ENCODE measurements around the gene JCAD.

Gene JCAD

GRCh38 chr10:30032125-30032524 is 27.3 kb downstream of the JCAD start:
- no peak overlapping the region for H4K8ac ChIP-seq (ENCODE audit: low read depth, low read length)
- H3K18ac ChIP-seq (ENCODE audit: low read length): no peak overlapping the region
- no peaks in the 10 kb centered on the region for H3K79me1 ChIP-seq (ENCODE audit: low read length)
- H4K12ac ChIP-seq (ENCODE audit: low read depth, low read length): no peak overlapping the region
- H2AFZ ChIP-seq (ENCODE audit: insufficient read depth, low read length, poor library complexity): no peak overlapping the region
- no peak overlapping the region for H2AK5ac ChIP-seq (ENCODE audit: low read length)
- H3K36me3 ChIP-seq (ENCODE audit: control insufficient read depth in 1 of 2, insufficient read depth in 2 of 2, low read length in 2 of 2): peaks cover 20 to 21% of the 10 kb centered on the region in 2 experiments
- H3K4me3 ChIP-seq (ENCODE audit: low read depth, low read length): no peak overlapping the region
- H3K9me3 ChIP-seq (ENCODE audit: insufficient read depth, low read depth, low read length): peaks cover 2% of the 10 kb centered on the region
- no peak overlapping the region for H3K4me2 ChIP-seq (ENCODE audit: low read length)
- H3K4me1 ChIP-seq (ENCODE audit: control insufficient read depth in 1 of 2, insufficient read depth in 2 of 2, low read length in 2 of 2): no peaks in the 10 kb centered on the region
- no peak overlapping the region for H3K14ac ChIP-seq (ENCODE audit: low read length)
- H2BK120ac ChIP-seq (ENCODE audit: insufficient read depth, low read length, poor library complexity): no peak overlapping the region
- no peaks in the 10 kb centered on the region for H3K79me2 ChIP-seq (ENCODE audit: control insufficient read depth, insufficient read depth, low read length, poor library complexity)
- H4K91ac ChIP-seq (ENCODE audit: low read depth, low read length): no peak overlapping the region
- no peak overlapping the region for H3K9ac ChIP-seq (ENCODE audit: low read length)
- no peak overlapping the region for H2BK5ac ChIP-seq (ENCODE audit: low read depth, low read length, poor library complexity)
- no peak for DNase-seq
- no peak overlapping the region for H3K23ac ChIP-seq (ENCODE audit: low read length)
- H2BK12ac ChIP-seq (ENCODE audit: low read length): no peak overlapping the region
- H3K27me3 ChIP-seq (ENCODE audit: insufficient read depth, low read length): no peaks in the 10 kb centered on the region
- H3K27ac ChIP-seq (ENCODE audit: low read depth, low read length): no peak overlapping the region
- WGBS (ENCODE audit: extremely low coverage, insufficient coverage, insufficient read length): no CpG with 5 or more reads among the region's 1 CpG
- no peak overlapping the region for H3K4ac ChIP-seq (ENCODE audit: low read depth, low read length)

GRCh38 chr10:30029872-30030256 is 29.5 kb downstream of the JCAD start:
- Histone ChIP-seq H3K4ac (ENCODE audit: low read depth, low read length) (no peak overlapping the region), H3K79me1 (ENCODE audit: low read length) (no peaks in the 10 kb centered on the region), H4K12ac (ENCODE audit: low read depth, low read length) (no peak overlapping the region), H3K4me3 (ENCODE audit: low read depth, low read length) (no peak overlapping the region), H2AFZ (ENCODE audit: insufficient read depth, low read length, poor library complexity) (no peak overlapping the region), H3K18ac (ENCODE audit: low read length) (no peak overlapping the region), H2AK5ac (ENCODE audit: low read length) (no peak overlapping the region), H3K4me2 (ENCODE audit: low read length) (no peak overlapping the region), H3K36me3 (ENCODE audit: control insufficient read depth in 1 of 2, insufficient read depth in 2 of 2, low read length in 2 of 2) (peaks cover 20 to 21% of the 10 kb centered on the region in 2 experiments), H2BK5ac (ENCODE audit: low read depth, low read length, poor library complexity) (no peak overlapping the region), H3K4me1 (ENCODE audit: control insufficient read depth in 1 of 2, insufficient read depth in 2 of 2, low read length in 2 of 2) (no peaks in the 10 kb centered on the region), H3K27ac (ENCODE audit: low read depth, low read length) (no peak overlapping the region), H3K9me3 (ENCODE audit: insufficient read depth, low read depth, low read length) (peaks cover 2% of the 10 kb centered on the region), H2BK120ac (ENCODE audit: insufficient read depth, low read length, poor library complexity) (no peak overlapping the region), H3K9ac (ENCODE audit: low read length) (no peak overlapping the region), H4K91ac (ENCODE audit: low read depth, low read length) (no peak overlapping the region), H3K14ac (ENCODE audit: low read length) (no peak overlapping the region), H3K27me3 (ENCODE audit: insufficient read depth, low read length) (no peaks in the 10 kb centered on the region), H4K8ac (ENCODE audit: low read depth, low read length) (no peak overlapping the region), H2BK12ac (ENCODE audit: low read length) (no peak overlapping the region), H3K79me2 (ENCODE audit: control insufficient read depth, insufficient read depth, low read length, poor library complexity) (no peaks in the 10 kb centered on the region), H3K23ac (ENCODE audit: low read length) (no peak overlapping the region)
- WGBS (ENCODE audit: extremely low coverage, insufficient coverage, insufficient read length): no CpG with 5 or more reads among the region's 7 CpGs
- DNase-seq: no peak

GRCh38 chr10:30029164-30029871 is 30.1 kb downstream of the JCAD start:
- Histone ChIP-seq H4K12ac (ENCODE audit: low read depth, low read length) (no peak overlapping the region), H3K79me1 (ENCODE audit: low read length) (no peaks in the 10 kb centered on the region), H2AFZ (ENCODE audit: insufficient read depth, low read length, poor library complexity) (no peak overlapping the region), H3K79me2 (ENCODE audit: control insufficient read depth, insufficient read depth, low read length, poor library complexity) (no peaks in the 10 kb centered on the region), H3K23ac (ENCODE audit: low read length) (no peak overlapping the region), H2BK5ac (ENCODE audit: low read depth, low read length, poor library complexity) (no peak overlapping the region), H2AK5ac (ENCODE audit: low read length) (no peak overlapping the region), H3K4me1 (ENCODE audit: control insufficient read depth in 1 of 2, insufficient read depth in 2 of 2, low read length in 2 of 2) (no peaks in the 10 kb centered on the region), H3K4me2 (ENCODE audit: low read length) (no peak overlapping the region), H3K18ac (ENCODE audit: low read length) (no peak overlapping the region), H3K36me3 (ENCODE audit: control insufficient read depth in 1 of 2, insufficient read depth in 2 of 2, low read length in 2 of 2) (peaks cover 20 to 21% of the 10 kb centered on the region in 2 experiments), H2BK120ac (ENCODE audit: insufficient read depth, low read length, poor library complexity) (no peak overlapping the region), H3K27ac (ENCODE audit: low read depth, low read length) (no peak overlapping the region), H3K27me3 (ENCODE audit: insufficient read depth, low read length) (no peaks in the 10 kb centered on the region), H3K9me3 (ENCODE audit: insufficient read depth, low read depth, low read length) (peaks cover 2% of the 10 kb centered on the region), H3K9ac (ENCODE audit: low read length) (no peak overlapping the region), H3K4ac (ENCODE audit: low read depth, low read length) (no peak overlapping the region), H4K8ac (ENCODE audit: low read depth, low read length) (no peak overlapping the region), H4K91ac (ENCODE audit: low read depth, low read length) (no peak overlapping the region), H3K4me3 (ENCODE audit: low read depth, low read length) (no peak overlapping the region), H3K14ac (ENCODE audit: low read length) (no peak overlapping the region), H2BK12ac (ENCODE audit: low read length) (no peak overlapping the region)
- DNase-seq: no peak
- WGBS (ENCODE audit: extremely low coverage, insufficient coverage, insufficient read length): no CpG with 5 or more reads among the region's 19 CpGs

GRCh38 chr10:30028738-30029030 is 30.7 kb downstream of the JCAD start:
- Histone ChIP-seq H3K4ac (ENCODE audit: low read depth, low read length) (no peak overlapping the region), H4K12ac (ENCODE audit: low read depth, low read length) (no peak overlapping the region), H3K23ac (ENCODE audit: low read length) (no peak overlapping the region), H2BK12ac (ENCODE audit: low read length) (no peak overlapping the region), H3K9ac (ENCODE audit: low read length) (no peak overlapping the region), H3K14ac (ENCODE audit: low read length) (no peak overlapping the region), H4K91ac (ENCODE audit: low read depth, low read length) (no peak overlapping the region), H3K4me2 (ENCODE audit: low read length) (no peak overlapping the region), H3K79me2 (ENCODE audit: control insufficient read depth, insufficient read depth, low read length, poor library complexity) (no peaks in the 10 kb centered on the region), H4K8ac (ENCODE audit: low read depth, low read length) (no peak overlapping the region), H3K27ac (ENCODE audit: low read depth, low read length) (no peak overlapping the region), H2BK5ac (ENCODE audit: low read depth, low read length, poor library complexity) (no peak overlapping the region), H2AK5ac (ENCODE audit: low read length) (no peak overlapping the region), H3K36me3 (ENCODE audit: control insufficient read depth in 1 of 2, insufficient read depth in 2 of 2, low read length in 2 of 2) (peaks cover 20 to 21% of the 10 kb centered on the region in 2 experiments), H3K27me3 (ENCODE audit: insufficient read depth, low read length) (no peaks in the 10 kb centered on the region), H3K4me3 (ENCODE audit: low read depth, low read length) (no peak overlapping the region), H2BK120ac (ENCODE audit: insufficient read depth, low read length, poor library complexity) (no peak overlapping the region), H3K4me1 (ENCODE audit: control insufficient read depth in 1 of 2, insufficient read depth in 2 of 2, low read length in 2 of 2) (no peaks in the 10 kb centered on the region), H3K18ac (ENCODE audit: low read length) (no peak overlapping the region), H2AFZ (ENCODE audit: insufficient read depth, low read length, poor library complexity) (no peak overlapping the region), H3K9me3 (ENCODE audit: insufficient read depth, low read depth, low read length) (peaks cover 2% of the 10 kb centered on the region), H3K79me1 (ENCODE audit: low read length) (no peaks in the 10 kb centered on the region)
- DNase-seq: no peak
- no CpG with 5 or more reads among the region's 12 CpGs for whole genome bisulfite sequencing (ENCODE audit: extremely low coverage, insufficient coverage, insufficient read length)

Measured in trophoblast cell (in vitro differentiated cells and primary cell).